Activated naive CD8-positive, alpha-beta T cell (primary cell): ENCODE measurements around the gene PIEZO2.
"Not testable (repeated sequence)": the region's sequence is repeated elsewhere in the genome, so short reads cannot be mapped to it uniquely, and the experiment has no call there.

Experiments used
- H3K27ac Mint-ChIP-seq: one replicate; pipeline ENCODE4 v1.8.0; 2021; ENCODE audit warnings: mixed read lengths
- H3K27me3 Mint-ChIP-seq: one replicate; pipeline ENCODE4 v1.8.0; 2021; ENCODE audit warnings: mixed read lengths
- H3K36me3 Mint-ChIP-seq: one replicate; pipeline ENCODE4 v1.8.0; 2021; ENCODE audit warnings: mixed read lengths
- H3K4me1 Mint-ChIP-seq: one replicate; pipeline ENCODE4 v1.8.0; 2021; ENCODE audit warnings: low read depth, mixed read lengths
- H3K4me3 Mint-ChIP-seq: one replicate; pipeline ENCODE4 v1.8.0; 2021; ENCODE audit warnings: mild to moderate bottlenecking, mixed read lengths
- H3K9me3 Mint-ChIP-seq: one replicate; pipeline ENCODE4 v1.8.0; 2021; ENCODE audit warnings: low read depth, mixed read lengths

Gene PIEZO2

DNA sequence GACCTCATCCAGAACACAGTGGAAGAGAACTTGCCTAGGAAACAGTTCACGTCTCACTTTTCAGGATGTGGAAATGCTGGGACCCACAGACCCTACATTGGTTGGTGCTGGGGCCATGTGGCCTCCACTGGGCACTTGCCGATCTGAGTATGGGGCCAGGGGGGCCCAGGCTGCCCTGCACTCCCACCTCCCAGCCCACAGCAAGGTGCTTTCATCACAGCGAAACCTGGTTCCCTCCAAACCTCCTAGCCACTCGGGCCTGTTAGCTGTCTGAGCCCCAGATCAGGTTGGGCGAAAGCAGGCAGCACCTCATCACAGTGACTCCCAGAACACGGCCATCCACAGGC lies 510.9 kb downstream of the PIEZO2 start:
- not testable (repeated sequence) for H3K36me3 Mint-ChIP-seq, H3K4me1 Mint-ChIP-seq, H3K27me3 Mint-ChIP-seq, H3K4me3 Mint-ChIP-seq, H3K9me3 Mint-ChIP-seq, H3K27ac Mint-ChIP-seq

DNA sequence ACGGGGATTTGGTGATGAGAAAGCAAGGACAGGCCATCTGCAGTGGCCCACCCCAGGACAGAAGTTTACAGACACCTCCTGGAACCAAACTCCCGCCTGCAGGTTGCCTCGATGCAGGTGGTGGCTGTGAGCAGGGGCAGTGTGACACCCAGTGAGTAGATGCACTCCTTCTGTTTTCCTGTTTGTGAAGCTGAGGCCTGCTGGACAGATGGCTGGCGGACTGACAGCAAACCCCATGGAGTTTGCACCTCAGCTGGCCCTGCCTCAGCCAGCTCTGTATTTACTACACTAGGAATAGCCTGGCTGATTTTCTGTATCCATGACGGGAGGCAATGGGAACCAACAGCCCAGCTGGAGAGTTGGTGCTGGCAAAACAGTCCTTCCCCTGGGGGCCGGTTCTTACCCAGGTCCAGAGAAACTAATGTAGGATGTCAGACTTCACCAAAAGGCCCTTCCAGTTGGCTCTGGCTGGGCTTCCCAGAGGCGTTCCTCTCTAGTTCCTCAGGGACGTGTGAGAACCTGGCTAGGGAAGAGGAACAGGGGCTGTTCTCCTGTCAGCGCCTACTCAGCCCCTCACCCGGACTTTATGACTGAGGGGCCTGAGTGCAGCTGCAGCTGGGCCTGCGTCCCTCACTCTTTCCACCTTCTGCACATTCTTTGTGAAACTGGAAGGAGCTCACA lies 511.4 kb downstream of the PIEZO2 start:
- not testable (repeated sequence) for H3K27me3 Mint-ChIP-seq, H3K4me3 Mint-ChIP-seq, H3K27ac Mint-ChIP-seq, H3K9me3 Mint-ChIP-seq, H3K4me1 Mint-ChIP-seq, H3K36me3 Mint-ChIP-seq

DNA sequence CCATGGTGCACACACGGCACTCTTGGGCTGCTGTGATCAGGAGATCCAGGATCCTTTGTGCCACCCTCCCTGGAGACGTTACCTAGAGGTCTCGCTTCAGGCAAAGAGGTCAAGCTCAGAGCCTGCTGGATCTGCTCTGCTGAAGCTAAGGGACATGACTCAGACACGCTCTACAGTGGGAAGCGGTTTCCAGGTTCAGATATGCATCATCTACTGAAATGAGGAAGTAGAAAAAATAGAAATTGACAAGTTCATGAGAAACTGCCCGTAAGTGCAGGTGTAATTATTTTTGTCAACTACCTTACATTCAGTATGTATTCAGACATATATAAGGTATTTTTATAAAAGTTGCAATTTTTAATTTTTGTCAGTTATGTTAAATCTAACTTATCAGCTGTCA lies 520.3 kb downstream of the PIEZO2 start:
- H3K36me3 Mint-ChIP-seq, H3K27me3 Mint-ChIP-seq, H3K4me1 Mint-ChIP-seq, H3K4me3 Mint-ChIP-seq, H3K27ac Mint-ChIP-seq, H3K9me3 Mint-ChIP-seq: not testable (repeated sequence)

DNA sequence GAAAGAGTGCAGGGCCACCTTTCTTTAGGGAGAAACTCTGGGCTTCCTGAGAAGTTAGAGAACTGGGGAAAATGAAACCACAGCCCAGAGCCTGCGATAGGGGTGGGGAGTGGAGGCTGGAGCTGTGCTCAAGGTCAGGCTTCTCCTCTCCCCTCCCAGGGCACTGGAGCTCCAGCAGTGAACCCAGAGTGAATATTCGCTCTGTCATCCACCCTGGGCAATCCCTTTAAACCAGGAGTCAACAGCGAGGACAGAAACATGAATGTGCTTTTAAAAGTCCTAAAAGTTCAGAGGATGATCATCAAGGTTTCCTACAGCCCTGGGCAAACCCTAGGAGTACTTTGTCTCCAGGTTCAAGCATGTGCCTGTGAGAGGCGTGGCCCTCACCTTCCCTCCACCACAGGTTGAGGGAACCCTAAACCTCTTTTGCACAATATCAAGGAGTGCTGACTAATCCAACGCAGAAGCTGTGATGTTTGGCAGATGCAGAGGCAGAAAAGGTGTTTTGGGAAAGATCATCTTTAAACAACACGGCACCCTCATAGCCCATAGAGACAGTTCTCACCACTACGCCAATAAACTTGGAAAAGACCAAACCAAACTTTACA lies 522.7 kb downstream of the PIEZO2 start:
- not testable (repeated sequence) for H3K36me3 Mint-ChIP-seq, H3K27me3 Mint-ChIP-seq, H3K4me3 Mint-ChIP-seq, H3K27ac Mint-ChIP-seq, H3K9me3 Mint-ChIP-seq, H3K4me1 Mint-ChIP-seq

DNA sequence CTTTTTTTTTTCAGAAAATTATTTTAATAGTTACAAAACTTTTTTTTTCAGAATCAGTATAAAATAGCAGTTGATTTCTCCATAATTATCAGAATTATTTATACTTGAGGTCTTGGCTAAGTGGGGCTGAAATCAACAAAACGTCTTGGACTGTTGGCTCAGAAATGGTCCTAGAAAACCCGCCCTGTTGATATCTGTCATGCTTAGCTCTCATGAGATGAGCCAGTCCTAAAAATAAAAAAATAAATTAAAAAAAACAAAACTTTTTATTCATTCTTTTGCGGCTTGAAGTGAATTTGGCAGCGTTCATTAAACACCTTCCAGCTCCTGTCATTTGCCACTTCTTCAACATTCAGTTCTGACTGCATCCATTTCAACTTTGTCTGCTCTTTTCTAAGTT lies 525.8 kb downstream of the PIEZO2 start:
- H3K9me3 Mint-ChIP-seq, H3K27me3 Mint-ChIP-seq, H3K36me3 Mint-ChIP-seq, H3K4me1 Mint-ChIP-seq, H3K4me3 Mint-ChIP-seq, H3K27ac Mint-ChIP-seq: not testable (repeated sequence)

DNA sequence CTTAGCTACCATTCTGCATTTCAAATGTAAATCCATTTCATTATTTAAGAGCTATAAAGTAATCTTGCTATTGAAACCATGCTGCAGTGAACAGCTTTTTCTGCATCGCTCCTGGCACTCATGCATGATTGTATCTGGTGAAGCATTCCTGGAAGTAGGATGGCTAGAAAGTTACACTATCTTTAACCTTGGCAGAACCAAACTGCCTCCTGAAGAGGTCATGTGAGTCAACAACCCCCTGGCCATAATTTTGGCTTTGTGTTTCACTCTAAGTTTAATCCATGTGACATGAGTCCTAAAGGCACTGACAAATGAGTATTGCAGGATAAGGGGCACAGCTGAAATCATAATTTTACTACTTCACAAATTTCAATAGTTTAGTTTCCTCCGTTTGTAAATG lies 526.4 kb downstream of the PIEZO2 start:
- not testable (repeated sequence) for H3K4me3 Mint-ChIP-seq, H3K9me3 Mint-ChIP-seq, H3K4me1 Mint-ChIP-seq, H3K27me3 Mint-ChIP-seq, H3K36me3 Mint-ChIP-seq, H3K27ac Mint-ChIP-seq

DNA sequence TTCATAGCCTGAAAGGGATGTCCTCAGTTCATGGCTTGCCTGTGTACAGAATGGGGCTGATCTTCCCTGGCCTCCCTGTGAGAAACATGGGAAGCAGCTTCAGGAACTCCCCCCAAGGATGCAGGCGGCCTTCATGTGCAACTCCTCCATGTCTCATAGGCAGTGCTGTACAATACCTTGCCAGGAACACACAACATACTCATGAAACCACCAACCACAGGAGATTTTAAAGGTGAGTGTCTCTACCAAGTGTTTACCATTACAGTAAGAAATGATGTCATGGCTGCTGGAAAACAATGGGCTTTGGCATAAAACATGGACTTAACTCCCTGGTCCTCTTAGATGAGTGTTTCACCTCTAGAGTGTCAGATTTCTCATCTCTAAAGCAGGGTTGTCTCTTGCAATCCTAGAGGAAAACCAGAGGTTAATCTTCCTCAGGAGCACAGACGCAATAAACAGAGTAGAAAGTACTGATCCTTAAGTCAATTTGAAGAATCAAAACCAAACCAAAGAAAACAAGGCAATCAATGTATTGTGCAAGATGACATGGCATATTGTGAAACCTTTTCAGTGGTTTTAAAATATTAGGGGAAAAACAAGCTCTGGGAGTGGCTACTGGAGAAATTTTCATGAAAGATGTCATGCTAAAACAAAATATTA lies 528.6 kb downstream of the PIEZO2 start:
- H3K9me3 Mint-ChIP-seq, H3K4me3 Mint-ChIP-seq, H3K27ac Mint-ChIP-seq, H3K4me1 Mint-ChIP-seq, H3K27me3 Mint-ChIP-seq, H3K36me3 Mint-ChIP-seq: not testable (repeated sequence)
